GM21526 (cell line): ENCODE data around the gene CCDC136.

ENCODE experiments used
- ATAC-seq: cut with Tn5 transposase; IDR thresholded peaks from one replicate; pipeline ENCODE4 v1.9.1; 2021; ENCODE audit warnings: moderate library complexity; ENCODE audit not compliant: unreplicated experiment, low FRiP score

The CCDC136 gene

GRCh38 chr7:128775744-128776474 is 15.9 kb upstream of the CCDC136 start, which contains the start of gene OPN1SW:
OPN1SW (minus strand) TSS chr7:128775794; CDS start chr7:128775781, 13 bp downstream.
- no peak for ATAC-seq

DNA sequence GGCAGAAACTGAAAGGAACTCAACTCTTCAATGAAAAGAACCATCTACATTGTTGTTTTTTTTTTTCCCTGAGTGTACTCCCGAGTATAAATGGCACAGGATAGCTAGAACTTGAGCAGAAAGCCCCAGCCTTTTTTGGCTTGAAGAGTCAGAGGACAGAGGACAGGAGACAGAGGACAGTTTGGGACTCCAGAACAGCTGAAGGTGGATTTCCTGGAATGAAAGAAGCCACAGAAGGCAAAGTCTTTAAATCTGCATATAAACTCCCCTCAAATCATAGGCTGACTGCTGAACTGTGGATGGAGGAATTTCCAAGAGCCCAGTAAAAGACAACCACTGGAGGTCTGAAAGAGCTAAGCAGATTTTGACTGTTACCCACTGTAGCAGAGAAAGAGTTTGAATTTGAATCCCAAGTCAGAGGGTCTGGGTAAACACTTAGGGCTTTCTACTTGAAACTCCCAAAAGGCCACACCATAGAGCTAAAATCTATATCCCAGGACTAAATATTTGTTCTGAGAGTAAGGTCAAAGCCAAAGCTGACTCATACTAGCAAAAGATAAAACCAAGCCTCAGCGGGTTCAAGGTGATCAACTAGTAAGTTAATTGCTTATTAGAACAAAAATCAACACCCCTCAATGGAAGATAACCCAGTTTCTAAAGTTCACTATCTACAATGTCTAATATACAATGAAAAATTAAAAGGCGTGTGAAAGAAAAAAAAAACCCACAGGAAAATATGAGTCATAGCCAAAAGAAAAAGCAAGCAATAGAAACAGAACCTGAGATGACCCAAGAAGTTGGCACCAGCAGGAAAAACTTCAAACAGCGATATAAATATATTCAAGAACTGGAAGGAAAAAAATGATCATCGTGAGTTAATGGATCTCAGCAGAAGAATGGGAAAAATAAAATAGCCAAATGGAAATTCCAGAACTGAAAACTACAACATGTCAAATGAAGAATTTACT is 14.3 kb upstream of the CCDC136 start:
- ATAC-seq, result no peak

DNA sequence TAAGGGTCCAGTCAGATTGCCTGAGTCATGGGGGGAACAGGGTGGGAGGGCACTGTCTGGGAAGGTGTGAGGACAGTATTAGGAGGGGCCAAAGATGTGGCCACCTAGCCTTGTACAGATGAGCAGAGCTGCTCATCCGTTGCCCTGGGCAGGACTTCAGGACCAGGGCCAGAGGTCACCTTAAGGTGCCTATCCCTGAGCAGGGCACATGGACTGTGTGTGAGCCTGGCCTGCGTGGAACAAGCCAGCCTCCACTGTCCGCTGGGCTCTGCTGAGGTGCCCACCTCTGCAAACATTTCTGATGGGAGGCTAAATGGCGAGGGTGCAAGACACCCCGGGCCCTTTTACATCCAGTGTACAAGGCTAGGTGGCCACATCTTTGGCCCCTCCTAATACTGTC is 12.8 kb upstream of the CCDC136 start:
- no peak for ATAC-seq

DNA sequence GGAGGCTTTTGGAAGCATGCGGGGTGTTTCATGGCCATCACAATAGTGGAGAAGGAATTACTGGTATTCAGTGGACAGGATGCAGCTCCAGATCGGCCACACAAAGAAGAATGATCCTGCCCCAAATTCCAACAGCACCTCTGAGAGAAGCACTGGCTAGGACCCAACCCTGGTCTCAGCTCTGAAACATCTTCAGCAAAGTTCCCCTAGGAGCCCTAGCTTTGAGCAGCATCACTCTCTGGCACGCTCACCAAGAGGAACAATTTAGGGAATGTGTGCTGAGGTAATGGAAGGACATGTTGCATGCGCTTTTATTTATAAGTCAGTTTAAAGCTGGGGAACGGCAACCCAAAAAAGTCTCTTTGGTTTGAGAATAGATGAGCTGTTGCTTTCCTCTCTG is 10.6 kb upstream of the CCDC136 start:
- ATAC-seq, result no peak

DNA sequence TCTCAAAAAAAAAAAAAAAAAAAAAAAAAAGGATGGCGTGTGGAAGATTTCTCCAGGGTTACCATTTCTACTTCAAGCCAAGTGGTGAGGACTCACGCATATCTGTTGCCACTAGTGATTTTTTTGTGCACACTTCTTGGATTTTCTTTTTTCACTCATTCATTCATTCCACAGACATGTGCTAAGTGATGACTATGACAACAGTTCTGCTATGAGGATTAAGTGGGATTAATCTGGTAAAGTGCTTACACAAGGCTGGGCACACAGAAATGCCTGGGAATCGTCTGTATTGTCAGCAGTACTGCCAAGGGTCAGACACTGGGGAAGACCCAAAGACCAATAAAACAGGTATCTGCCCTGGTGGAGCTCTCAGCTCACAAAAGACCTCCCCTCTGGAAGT is 9.9 kb upstream of the CCDC136 start:
- no peak for ATAC-seq

- ATAC-seq, result no peak
Measured at GRCh38 chr7:128783143-128783861, 8.5 kb upstream of the CCDC136 start.

DNA sequence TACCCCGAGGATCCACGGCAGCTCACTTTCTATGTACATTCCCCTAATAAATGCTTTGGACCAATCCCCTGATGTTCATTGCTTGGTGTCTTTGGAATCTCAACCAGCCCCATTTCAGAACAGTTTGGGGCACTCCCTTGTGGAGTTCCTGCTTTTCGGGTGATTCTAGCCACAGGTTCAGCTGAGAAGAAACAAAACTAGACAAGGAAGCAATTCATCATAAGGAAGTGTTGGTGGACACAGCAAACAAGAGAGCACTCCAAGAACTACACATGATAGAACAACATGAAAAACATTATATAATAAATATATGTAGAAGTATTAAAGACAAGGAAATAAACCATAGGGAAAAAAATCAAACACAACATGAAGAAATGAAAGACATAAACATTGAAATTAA is 6.0 kb upstream of the CCDC136 start:
- no peak for ATAC-seq

DNA sequence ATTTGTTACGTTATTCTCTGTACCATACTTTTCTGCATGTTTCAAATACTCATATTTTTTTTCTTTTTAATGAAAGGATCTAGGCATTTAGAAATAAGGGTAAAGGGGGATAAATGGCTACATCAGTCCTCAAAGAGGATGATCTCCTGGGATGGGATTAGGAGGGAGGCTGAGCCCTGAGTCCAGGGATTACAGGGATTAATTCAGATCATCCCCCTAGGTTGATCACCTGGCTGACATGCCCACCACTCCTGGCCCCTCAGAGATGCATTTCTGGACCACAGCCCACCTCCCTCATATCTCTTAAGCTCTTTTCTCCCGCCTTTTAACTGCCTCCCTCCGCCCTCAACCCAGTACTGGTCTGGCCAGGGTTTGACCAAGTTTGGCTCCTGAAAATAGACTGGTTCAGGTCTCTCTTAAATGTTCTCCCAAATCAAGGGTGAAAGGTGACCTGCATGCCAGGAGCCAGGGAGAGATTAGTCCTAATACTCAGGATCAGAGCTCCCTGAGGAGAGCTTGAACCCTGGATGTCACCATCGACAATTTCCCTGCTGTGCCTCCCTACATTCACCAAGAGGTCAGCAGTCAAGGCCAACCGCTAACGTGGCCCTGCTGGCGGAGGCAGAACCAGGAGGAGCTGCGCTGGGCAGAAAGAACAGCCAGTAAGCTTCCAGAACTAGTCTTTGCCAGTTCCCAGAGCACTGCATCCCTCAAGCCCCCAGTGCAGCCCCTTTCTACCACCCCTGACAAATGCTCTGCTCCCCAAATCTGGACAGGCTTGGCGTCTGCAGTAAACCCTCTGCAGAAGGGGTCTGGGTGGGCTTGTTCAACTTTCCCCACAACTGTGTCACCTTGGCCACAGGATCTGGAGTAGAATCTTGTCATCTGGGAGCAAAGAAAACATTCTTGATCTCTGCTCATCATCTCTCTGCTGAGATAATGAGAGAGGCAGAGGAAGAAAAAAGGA is 3.0 kb upstream of the CCDC136 start:
- no peak for ATAC-seq

DNA sequence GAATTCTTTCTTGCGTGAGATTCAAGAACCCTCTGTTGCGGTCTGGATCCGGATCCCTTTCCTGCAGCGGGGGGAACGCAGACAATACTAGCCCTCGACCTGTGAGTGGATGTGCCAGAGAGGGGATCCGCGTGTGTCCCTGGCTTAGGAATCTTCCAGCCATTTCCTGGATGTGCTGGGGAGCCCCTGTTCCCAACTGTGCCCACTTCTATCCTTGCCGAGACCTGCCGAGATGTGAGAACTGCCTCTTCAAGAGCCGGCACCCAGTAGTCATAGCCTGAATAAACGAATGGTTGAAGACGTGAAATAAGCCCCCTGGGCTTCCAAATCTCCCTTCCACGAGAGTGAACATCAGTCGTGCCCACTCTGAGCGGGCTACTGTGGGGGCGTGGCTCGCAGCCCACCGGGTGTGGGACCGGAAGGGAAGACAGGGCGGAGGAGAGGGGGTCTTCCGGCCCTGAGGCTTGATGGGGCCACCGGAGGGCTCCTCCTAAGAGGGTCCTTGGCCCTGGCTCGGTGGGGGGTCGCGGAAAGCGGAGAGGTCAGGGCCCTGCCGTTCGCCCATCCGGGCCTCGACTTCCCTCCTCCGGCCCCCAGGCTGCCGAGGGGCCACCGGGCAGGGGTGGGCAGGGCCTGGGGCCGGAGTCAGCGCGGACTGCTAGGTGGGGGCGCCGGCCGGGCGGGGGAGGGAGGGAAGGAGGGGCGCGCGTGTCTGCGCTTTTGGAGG is 1.3 kb upstream of the CCDC136 start:
- ATAC-seq, result peak; percentile 3

DNA sequence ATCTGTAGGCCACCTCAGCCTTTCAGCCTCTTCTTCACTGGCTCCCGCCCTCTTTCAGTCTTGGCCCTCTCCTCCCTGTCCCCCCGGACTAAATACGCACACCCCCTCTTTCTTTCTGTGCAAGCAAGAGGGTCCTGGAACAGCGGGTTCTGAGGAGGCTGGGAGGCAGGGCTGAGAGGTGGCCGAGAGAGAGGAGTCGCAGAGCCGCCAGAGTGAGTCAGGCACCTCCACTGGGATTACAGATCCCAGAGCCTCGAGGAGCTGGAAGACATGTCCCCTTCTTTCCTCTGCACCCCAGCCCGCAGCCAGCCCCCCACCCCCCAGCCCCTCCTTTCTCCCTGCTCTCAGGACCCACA is 182 bp downstream of the CCDC136 start:
- no peak for ATAC-seq

DNA sequence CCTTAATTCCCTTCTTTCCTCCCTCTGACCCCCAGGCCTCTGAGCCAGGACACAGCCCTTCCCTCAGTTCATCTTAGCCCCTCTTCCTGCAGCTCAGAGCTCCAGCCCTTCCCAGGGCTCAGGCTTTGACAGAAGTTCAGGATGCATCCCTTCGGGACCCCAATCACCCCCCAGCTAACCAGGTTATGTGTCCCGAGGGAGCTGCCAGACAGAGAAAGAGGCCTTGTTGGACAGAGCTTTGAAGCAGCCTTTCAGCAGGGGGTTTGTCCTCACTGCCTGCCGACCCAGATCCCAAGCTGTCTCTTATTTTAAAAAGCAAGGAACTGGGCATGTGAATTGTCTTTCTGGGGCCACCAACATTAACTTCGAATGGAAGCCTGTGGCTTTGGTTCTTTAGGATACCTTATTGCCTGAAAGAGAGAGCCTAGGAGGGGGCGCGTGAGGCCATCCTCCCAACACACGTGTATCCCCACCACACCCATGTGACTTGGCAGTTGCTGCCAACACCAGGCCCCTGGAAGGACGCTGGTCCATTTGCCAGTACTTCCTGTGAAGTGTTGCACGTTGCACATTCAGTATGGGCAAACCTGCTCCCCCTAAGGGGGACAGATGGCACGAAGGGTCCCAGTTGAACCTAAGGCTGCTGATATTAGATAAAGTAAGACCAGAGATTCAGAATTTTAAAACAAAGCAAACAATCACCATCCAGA is 858 bp downstream of the CCDC136 start:
- ATAC-seq, result no peak

- no peak for ATAC-seq
Measured at GRCh38 chr7:128793181-128793547, 1.4 kb downstream of the CCDC136 start.

DNA sequence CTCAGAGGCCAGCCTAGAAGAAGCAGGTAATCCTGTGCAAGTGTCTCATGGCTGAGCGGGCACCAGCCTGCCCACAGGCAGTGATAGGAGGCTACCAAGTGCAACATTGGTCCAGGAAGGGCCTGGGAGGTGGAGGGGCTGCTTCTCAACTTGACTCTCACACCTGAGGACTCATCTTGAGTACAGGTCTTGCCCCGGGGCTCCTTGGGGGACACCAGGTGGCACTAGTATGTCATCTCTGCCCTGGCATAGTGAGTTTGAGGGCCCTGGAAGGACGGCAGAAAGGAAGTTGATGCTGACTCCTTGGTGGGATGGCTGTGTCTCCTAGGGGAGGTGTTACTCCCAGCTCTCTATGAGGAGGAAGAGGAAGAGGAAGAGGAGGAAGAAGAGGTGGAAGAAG is 2.3 kb downstream of the CCDC136 start:
- ATAC-seq, result no peak

DNA sequence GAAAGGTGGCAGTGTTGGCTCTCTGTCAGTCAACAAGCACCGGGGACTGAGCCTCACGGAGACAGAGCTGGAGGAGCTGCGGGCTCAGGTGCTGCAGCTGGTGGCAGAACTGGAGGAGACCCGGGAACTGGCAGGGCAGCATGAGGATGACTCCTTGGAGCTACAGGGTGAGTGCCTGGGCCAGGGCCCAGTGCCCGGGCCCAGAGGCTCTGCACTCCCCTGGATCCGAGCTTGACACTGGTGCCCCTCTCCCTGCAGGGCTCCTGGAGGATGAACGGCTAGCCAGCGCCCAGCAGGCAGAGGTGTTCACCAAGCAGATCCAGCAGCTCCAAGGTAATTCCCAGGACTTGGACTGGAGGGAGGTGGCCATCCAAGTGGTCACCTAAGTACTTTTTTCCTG is 2.7 kb downstream of the CCDC136 start:
- no peak for ATAC-seq

DNA sequence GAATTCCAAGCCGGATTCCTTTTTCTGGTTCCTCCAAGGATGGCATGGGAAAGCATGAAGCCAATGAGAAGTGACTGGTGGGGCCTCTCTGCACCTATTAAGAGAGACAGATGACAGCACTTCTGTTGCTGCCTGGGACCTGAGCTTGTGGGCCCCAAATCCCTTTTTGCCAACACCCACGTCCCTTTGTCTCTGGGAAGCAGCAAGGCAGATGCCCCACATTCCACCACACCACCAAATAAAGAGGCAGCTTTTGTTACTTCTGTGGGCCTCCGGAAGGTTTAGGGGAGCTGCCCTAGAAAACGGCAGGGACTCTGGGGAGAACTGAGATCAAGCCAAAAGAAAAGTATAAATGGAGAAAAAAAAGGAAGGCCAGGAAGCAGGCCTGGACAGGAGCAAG is 3.4 kb downstream of the CCDC136 start:
- no peak for ATAC-seq

GRCh38 chr7:128796327-128796726 is 4.6 kb downstream of the CCDC136 start:
- no peak for ATAC-seq

DNA sequence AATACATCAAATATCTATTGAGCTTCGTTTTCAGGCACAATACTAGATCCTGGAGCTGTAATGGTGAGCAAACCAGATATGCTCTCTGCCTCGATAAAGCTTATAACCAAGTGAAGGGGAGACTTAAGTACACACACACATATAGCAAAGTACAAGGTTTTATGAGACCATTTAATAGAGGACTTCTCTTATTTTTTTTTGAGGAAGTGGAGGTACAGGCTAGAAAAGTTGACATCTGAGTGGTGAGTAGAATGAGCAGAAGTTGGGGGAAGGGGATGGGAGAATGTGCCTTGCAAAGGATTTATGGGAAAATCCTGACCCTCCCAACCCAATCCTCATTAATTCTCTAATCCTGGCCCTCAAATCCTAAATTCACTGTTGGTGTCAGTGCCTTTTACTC is 7.7 kb downstream of the CCDC136 start:
- ATAC-seq, result no peak

- ATAC-seq, result no peak
Measured at GRCh38 chr7:128800567-128800966, 8.8 kb downstream of the CCDC136 start.

- no peak for ATAC-seq
Measured at GRCh38 chr7:128801003-128801402, 9.2 kb downstream of the CCDC136 start.
